Activated CD4-positive, alpha-beta memory T cell treated with anti-CD3 and anti-CD28 coated beads, Interleukin-2, amount 10 ng/mL, durations not matched to agents 7 days and 5 days (primary cell): ENCODE measurements around the gene KCNK17. TPM values are rescaled to one million over a fixed set of nuclear protein-coding genes. Genes with fewer than 3 reads are reported as not detected.

Experiments
- CTCF ChIA-PET: fragments of 350-600 bp; sonication (Branson Sonifier 250); formaldehyde crosslinking; loops from one replicate; lab custom pipeline; 2021; ENCODE audit warnings: antibody characterized with exemption, inconsistent platforms; lab: Charles Lee
- POLR2A ChIA-PET: fragments of 350-600 bp; sonication (Branson Sonifier 250); formaldehyde crosslinking; loops from one replicate; lab custom pipeline; 2021; ENCODE audit warnings: antibody characterized with exemption; lab: Charles Lee
- DNase-seq: peaks from one replicate; pipeline ENCODE4 v3.0.0-alpha.2; 2020
- H3K27ac Mint-ChIP-seq: one replicate; pipeline ENCODE4 v1.8.0; 2021; ENCODE audit warnings: mild to moderate bottlenecking, mixed read lengths
- H3K27me3 Mint-ChIP-seq: one replicate; pipeline ENCODE4 v1.8.0; 2021; ENCODE audit warnings: mixed read lengths
- H3K36me3 Mint-ChIP-seq: one replicate; pipeline ENCODE4 v1.8.0; 2021; ENCODE audit warnings: low read depth, mixed read lengths
- H3K4me1 Mint-ChIP-seq: one replicate; pipeline ENCODE4 v1.8.0; 2021; ENCODE audit warnings: mixed read lengths
- H3K4me3 Mint-ChIP-seq: one replicate; pipeline ENCODE4 v1.8.0; 2021; ENCODE audit warnings: mild to moderate bottlenecking, mixed read lengths
- H3K9me3 Mint-ChIP-seq: one replicate; pipeline ENCODE4 v1.8.0; 2021; ENCODE audit warnings: mixed read lengths
- total RNA-seq, 2 experiments: library from RNA; stranded (reverse); gene quantifications; one replicate each; pipeline ENCODE4 v1.2.3, GENCODE V29; 2021

KCNK17 gene
- total RNA-seq, 2 experiments from 2014 or later: not detected

DNA sequence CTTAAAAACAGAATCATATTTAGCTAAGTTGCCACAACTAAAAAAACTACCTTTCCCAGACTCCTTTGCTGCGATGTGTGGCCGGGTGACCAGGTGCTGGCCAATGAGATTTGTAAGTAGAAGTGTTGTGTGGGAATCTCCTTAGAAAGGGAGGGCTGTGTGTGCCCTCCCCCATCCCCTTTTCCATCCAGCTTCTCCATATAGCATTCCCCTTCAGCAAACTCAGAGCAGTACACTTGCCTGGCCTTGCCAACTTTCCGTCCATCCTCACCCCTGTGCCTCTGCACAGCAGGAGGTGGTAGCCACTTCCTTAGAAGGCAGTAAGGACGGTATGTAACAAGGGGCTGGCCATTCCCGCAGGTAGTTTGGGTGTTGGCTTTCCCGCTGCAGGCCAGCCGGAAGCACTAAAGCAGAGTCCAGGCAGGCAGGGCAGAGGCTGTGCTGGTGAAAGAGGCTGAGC is 30.6 kb upstream of the KCNK17 start:
- ChIA-PET CTCF (no interaction called here), POLR2A (no interaction called here)
- Mint-ChIP-seq H3K4me1 (peaks cover 4% of the 10 kb centered on the region), H3K36me3 (no peaks in the 10 kb centered on the region), H3K4me3 (no peak overlapping the region), H3K27me3 (peaks cover 2% of the 10 kb centered on the region), H3K9me3 (no peaks in the 10 kb centered on the region), H3K27ac (no peak overlapping the region)
- no peak for DNase-seq

DNA sequence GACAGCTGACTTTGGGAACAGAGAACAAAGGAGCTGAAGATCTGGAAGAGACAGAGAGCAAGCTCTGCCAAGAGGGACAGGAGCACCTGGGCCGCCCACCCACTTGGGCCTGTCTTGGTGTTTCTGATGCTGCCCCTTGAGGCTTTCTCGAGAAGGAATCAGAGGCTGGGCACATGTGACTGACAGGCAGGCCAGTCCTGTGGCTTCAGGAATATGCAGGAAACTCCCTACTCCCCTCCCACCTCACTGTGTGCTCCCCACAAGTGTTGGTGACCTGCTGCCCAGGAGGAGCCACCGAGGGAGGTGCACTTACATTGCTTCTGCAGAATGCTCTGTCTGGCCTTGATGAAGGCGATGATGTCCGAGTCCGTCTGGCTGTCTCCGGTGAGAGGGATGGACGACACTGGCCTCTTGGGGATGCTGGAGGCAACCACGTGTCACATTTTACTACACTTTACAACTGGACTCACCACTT is 29.2 kb upstream of the KCNK17 start:
- Mint-ChIP-seq H3K9me3 (no peaks in the 10 kb centered on the region), H3K4me1 (peaks cover 4% of the 10 kb centered on the region), H3K4me3 (no peak overlapping the region), H3K36me3 (no peaks in the 10 kb centered on the region), H3K27me3 (peaks cover 12% of the 10 kb centered on the region), H3K27ac (no peak overlapping the region)
- ChIA-PET CTCF (interaction anchor here (1.7 kb wide), 1 partner anchor 41 kb away, joined by 4 read pairs; no protein-coding TSS in a partner anchor), POLR2A (no interaction called here)
- DNase-seq: no peak

GRCh38 chr6:39342692-39343395 is 28.6 kb upstream of the KCNK17 start:
- ChIA-PET POLR2A (no interaction called here), CTCF (interaction anchor here (1.7 kb wide), 1 partner anchor 40 kb away, joined by 4 read pairs; no protein-coding TSS in a partner anchor)
- Mint-ChIP-seq H3K4me1 (peaks cover 4% of the 10 kb centered on the region), H3K9me3 (no peaks in the 10 kb centered on the region), H3K36me3 (no peaks in the 10 kb centered on the region), H3K4me3 (no peak overlapping the region), H3K27me3 (peaks cover 18% of the 10 kb centered on the region), H3K27ac (no peak overlapping the region)
- DNase-seq: no peak

DNA sequence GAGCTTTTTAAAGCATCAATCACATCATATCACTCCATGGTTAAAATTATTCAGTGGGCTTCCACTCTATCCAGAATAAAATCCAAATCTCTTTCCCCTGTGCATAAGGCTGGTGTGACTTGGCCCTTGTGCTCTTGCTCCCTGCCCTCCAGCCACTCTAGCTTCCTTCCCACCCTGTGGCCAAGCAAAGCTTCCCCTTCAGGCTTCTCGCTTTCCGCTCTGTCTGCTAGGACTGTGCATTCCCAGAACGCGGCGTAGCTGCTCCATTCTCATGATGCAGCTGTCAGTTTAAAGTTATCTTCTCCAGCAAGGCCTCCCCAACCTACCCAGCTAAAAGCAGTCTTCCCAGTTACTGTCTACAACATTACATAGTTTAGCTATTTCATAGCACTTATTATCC is 27.7 kb upstream of the KCNK17 start:
- Mint-ChIP-seq H3K4me1 (peaks cover 4% of the 10 kb centered on the region), H3K27me3 (peaks cover 22% of the 10 kb centered on the region), H3K4me3 (no peak overlapping the region), H3K9me3 (no peaks in the 10 kb centered on the region), H3K36me3 (no peaks in the 10 kb centered on the region), H3K27ac (no peak overlapping the region)
- POLR2A ChIA-PET: no interaction called here
- CTCF ChIA-PET: interaction anchor here (1.7 kb wide), 1 partner anchor 39 kb away, joined by 4 read pairs; no protein-coding TSS in a partner anchor
- DNase-seq: no peak

GRCh38 chr6:39341352-39341751 is 27.1 kb upstream of the KCNK17 start:
- peaks cover 22% of the 10 kb centered on the region for H3K27me3 Mint-ChIP-seq
- no peak overlapping the region for H3K4me3 Mint-ChIP-seq
- H3K27ac Mint-ChIP-seq: no peak overlapping the region
- DNase-seq: no peak
- H3K36me3 Mint-ChIP-seq: no peaks in the 10 kb centered on the region
- peaks cover 10% of the 10 kb centered on the region for H3K4me1 Mint-ChIP-seq
- ChIA-PET CTCF (no interaction called here), POLR2A (no interaction called here)
- no peaks in the 10 kb centered on the region for H3K9me3 Mint-ChIP-seq

DNA sequence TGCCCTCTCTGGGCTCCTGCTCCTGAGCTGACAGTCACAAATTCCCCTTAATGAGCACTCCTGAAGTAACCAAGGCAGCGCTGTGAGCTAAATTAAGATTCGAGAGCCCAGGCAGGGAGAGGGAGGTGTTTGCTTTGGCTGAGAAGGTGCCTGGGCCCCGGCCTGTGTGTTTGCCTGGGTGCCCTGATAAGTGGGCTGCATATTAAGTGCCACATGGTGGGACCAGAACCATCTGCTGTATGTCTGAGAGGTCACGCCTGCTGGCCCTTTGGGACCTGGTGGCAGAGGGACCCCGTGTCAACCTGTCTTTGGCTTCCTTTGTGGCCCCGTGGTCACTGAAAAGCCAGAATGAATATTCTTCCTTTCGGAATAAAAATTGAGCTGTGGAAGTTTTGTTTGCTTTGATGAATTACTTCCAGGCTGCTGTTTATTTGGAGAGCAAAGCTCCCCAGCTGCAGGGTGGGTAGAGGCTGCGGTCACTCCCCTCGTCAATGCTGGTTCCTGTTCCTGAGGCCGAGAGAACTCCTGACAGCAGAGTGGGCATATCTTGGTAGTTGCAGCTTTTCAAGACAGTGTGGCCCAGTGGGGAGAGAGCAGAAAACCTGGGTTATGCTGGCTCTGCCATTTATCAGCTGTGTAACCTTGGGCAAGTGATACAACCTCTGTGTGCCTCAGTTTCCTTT is 25.8 kb upstream of the KCNK17 start:
- H3K4me1 Mint-ChIP-seq: peaks cover 17% of the 10 kb centered on the region

DNA sequence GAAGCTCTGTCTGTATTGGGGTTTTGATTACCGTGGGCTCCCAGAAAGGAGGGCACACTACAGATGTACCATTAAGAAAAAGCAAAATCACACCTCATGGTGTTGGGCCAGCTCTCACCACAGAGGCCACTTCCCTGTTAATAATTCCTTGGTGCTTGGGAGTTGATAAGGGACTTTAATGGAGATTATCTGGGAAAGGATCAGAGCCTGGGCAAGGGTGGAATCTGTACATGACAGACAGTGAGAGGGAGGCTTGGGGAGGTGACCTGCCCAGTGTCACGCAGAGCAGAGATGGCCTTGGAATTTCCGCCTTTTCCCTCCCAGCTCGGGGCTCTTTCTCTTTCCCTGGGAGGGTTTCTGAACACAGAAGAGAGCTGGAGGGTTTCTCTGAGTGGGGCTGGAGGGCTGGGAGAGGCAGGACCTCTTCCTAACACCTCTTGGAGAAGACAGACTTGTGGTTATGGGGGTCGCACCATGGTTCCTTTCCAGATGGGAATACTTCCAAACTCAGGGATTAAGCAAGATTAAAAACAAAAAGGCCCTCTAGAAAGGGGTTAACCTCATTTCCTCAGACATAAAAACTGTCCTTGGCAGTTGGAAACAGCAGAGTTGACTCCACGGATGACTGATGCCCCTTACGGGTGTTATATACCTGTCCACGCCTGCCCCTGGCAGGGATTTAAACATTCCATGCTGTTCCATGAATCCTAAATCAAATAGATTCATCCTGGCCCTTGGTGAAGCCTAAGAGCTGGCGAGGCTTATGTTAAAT is 25.1 kb upstream of the KCNK17 start:
- CTCF ChIA-PET: interaction anchor here (1.4 kb wide), 1 partner anchor 36 kb away, joined by 3 read pairs; no protein-coding TSS in a partner anchor

More for the DNA sequence above, 25.8 kb upstream of the KCNK17 start:
- Mint-ChIP-seq H3K4me3 (no peak overlapping the region), H3K36me3 (no peaks in the 10 kb centered on the region), H3K27me3 (peaks cover 23% of the 10 kb centered on the region), H3K27ac (no peak overlapping the region), H3K9me3 (no peaks in the 10 kb centered on the region)
- DNase-seq: no peak
- CTCF ChIA-PET: interaction anchor here (1.4 kb wide), 1 partner anchor 37 kb away, joined by 3 read pairs; no protein-coding TSS in a partner anchor
- POLR2A ChIA-PET: interaction anchor here (0.6 kb wide), 1 partner anchor 799 kb away, joined by 3 read pairs; no protein-coding TSS in a partner anchor

DNA sequence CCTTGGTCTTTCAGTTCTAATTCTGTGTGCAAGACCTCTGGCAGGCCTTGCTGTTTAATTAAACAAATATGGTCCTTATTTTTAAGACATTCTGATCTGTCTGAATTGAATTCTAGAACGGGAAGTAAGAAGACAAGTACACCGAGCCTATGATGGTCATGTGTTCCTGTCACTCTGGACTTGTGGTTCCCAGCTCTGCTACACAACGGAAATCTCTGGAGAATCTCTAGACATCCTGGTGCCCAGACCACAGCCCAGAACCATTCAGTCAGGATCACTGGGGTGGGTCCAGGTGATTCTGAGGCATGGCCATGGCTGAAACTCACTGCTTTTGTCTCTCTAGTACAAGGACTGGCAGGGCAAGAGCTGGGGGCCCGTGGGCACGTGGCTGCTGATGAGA is 24.2 kb upstream of the KCNK17 start:
- H3K4me3 Mint-ChIP-seq: no peak overlapping the region
- H3K9me3 Mint-ChIP-seq: no peaks in the 10 kb centered on the region
- H3K27ac Mint-ChIP-seq: no peak overlapping the region
- DNase-seq: no peak
- H3K36me3 Mint-ChIP-seq: no peaks in the 10 kb centered on the region
- peaks cover 26% of the 10 kb centered on the region for H3K27me3 Mint-ChIP-seq
- ChIA-PET POLR2A (no interaction called here), CTCF (interaction anchor here (1.4 kb wide), 1 partner anchor 36 kb away, joined by 3 read pairs; no protein-coding TSS in a partner anchor)
- H3K4me1 Mint-ChIP-seq: peaks cover 17% of the 10 kb centered on the region

More for the DNA sequence above, 25.1 kb upstream of the KCNK17 start:
- Mint-ChIP-seq H3K36me3 (no peaks in the 10 kb centered on the region), H3K27ac (no peak overlapping the region), H3K4me3 (no peak overlapping the region), H3K4me1 (peaks cover 17% of the 10 kb centered on the region), H3K27me3 (peaks cover 26% of the 10 kb centered on the region), H3K9me3 (no peaks in the 10 kb centered on the region)
- POLR2A ChIA-PET: no interaction called here
- no peak for DNase-seq

DNA sequence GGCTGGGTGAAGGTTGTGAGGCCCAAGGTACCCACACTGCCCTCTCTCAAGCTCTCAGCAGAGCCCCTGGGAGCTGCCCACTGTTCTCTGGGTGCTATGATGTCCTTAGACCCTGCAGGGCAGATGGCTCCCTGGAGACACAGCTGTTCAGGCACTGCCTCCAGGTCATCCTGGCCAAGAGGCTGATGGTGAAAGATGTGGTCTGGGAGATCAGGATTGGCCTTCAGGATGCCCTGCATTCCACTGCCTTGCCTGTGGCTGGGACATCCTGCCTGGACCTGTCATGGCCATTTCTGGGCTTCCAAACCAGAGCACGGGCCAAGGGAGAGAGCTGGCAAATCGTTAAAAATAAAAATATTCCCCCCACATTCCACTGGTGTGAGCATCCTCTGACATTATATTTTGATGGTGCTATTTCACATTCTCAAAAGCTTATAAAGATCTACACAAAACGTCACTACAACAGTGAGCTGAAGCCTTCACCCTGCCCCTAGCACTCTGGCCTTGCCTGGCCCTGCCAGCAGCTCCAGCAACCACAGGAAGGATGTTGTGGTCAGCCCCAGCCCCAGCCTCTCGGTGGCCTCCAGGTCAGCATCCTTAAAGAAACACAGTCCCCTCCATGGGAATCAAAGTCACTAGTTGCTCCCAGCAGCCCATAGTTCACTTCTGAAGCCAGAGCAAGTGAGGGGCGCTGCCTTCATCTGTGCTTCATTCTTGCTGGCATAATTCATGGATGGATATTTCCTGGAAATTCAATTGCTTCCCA is 21.7 kb upstream of the KCNK17 start:
- peak; percentile 44 for DNase-seq
- no peak overlapping the region for H3K4me3 Mint-ChIP-seq
- POLR2A ChIA-PET: no interaction called here

GRCh38 chr6:39333644-39334438 is 19.6 kb upstream of the KCNK17 start:
- Mint-ChIP-seq H3K36me3 (no peaks in the 10 kb centered on the region), H3K4me1 (peaks cover 13% of the 10 kb centered on the region), H3K27me3 (peaks cover 32% of the 10 kb centered on the region), H3K27ac (no peak overlapping the region), H3K9me3 (no peaks in the 10 kb centered on the region), H3K4me3 (no peak overlapping the region)
- ChIA-PET CTCF (no interaction called here), POLR2A (no interaction called here)
- no peak for DNase-seq

More for the DNA sequence above, 21.7 kb upstream of the KCNK17 start:
- H3K27ac Mint-ChIP-seq: no peak overlapping the region
- CTCF ChIA-PET: interaction anchor here (0.8 kb wide), 1 partner anchor 33 kb away, joined by 3 read pairs; no protein-coding TSS in a partner anchor
- peaks cover 13% of the 10 kb centered on the region for H3K4me1 Mint-ChIP-seq
- no peaks in the 10 kb centered on the region for H3K36me3 Mint-ChIP-seq
- peaks cover 36% of the 10 kb centered on the region for H3K27me3 Mint-ChIP-seq
- H3K9me3 Mint-ChIP-seq: no peaks in the 10 kb centered on the region

GRCh38 chr6:39330476-39330875 is 16.3 kb upstream of the KCNK17 start:
- H3K27me3 Mint-ChIP-seq: peaks cover 21% of the 10 kb centered on the region
- no peak overlapping the region for H3K27ac Mint-ChIP-seq
- CTCF ChIA-PET: no interaction called here
- H3K9me3 Mint-ChIP-seq: no peaks in the 10 kb centered on the region
- POLR2A ChIA-PET: no interaction called here
- DNase-seq: no peak
- H3K4me3 Mint-ChIP-seq: no peak overlapping the region
- H3K36me3 Mint-ChIP-seq: no peaks in the 10 kb centered on the region
- no peaks in the 10 kb centered on the region for H3K4me1 Mint-ChIP-seq
